Measurements from ENCODE around the gene LNPEP.

DNA sequence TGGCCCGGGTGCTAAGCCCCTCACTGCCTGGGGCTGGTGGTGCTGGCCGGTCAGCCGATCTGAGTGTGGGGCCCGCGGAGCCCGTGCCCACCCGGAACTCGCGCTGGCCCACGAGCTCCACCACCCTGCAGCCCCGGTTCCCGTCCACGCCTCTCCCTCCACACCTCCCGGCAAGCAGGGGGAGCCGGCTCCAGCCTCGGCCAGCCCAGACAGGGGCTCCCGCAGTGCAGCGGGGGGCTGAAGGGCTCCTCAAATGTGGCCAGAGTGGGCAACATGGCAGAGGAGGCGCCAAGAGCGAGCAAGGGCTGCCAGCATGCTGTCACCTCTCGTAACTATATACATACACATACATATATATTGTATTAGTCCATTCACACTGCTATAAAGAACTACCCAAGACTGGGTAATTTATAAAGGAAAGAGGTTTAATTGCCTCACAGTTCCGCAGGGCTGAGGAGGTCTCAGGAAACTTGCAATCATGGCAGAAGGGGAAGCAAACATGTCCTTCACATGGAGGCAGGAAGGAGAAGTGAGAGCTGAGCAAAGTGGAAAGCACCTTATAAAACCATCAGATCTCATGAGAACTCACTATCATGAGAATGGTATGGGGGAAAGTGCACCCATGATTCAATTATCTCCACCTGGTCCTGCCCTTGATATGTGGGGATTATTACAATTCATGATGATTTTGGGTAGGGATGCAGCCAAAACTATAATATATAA, 149.7 kb downstream of the LNPEP start:
- no peak for TF ChIP-seq ARNTL (CRISPR knock-in tag; IDR thresholded peaks at IDR 0.05; ENCODE audit: borderline replicate concordance, low read depth)
- TF ChIP-seq ZFP3 (CRISPR knock-in tag; IDR thresholded peaks at IDR 0.05): no peak
- no peak for TF ChIP-seq GLIS3 (CRISPR knock-in tag; IDR thresholded peaks at IDR 0.05)
- no peak for TF ChIP-seq ZFP30 (CRISPR knock-in tag; IDR thresholded peaks at IDR 0.05)
- no peak for TF ChIP-seq ESRRG (CRISPR knock-in tag; IDR thresholded peaks at IDR 0.05)
